ENCODE measurements around the gene ZIC1.

DNA sequence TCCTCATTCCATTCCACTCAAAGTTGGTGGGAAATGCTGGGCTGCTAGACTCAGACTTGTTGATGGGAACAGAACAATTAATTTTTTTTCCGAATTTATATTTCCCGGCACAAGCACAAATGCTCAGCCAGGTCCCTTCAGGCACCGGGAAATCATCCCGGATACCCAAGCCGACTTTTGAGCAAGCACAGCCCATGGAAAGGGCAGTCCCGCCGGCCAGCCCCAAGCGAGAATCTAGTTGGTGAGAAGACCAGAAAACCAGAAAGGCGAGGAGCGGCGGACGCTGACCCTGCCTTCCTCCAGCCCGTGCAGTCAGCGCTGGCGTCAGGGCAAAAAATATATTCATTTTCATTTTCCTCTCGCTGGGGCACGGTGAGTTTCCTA is 2.1 kb upstream of the ZIC1 start:
- TF ChIP-seq POLR2A (IDR thresholded peaks at IDR 0.05; ENCODE audit: low read depth, low read length): no peak
- TF ChIP-seq MAFK (IDR thresholded peaks at IDR 0.05; ENCODE audit: low read depth, low read length): no peak
- no peak for TF ChIP-seq MAZ (IDR thresholded peaks at IDR 0.05; ENCODE audit: borderline replicate concordance, low read depth, low read length)
- no peak for TF ChIP-seq RCOR1 (IDR thresholded peaks at IDR 0.05; ENCODE audit: insufficient replicate concordance, low read length)
- TF ChIP-seq, protein P1, sequence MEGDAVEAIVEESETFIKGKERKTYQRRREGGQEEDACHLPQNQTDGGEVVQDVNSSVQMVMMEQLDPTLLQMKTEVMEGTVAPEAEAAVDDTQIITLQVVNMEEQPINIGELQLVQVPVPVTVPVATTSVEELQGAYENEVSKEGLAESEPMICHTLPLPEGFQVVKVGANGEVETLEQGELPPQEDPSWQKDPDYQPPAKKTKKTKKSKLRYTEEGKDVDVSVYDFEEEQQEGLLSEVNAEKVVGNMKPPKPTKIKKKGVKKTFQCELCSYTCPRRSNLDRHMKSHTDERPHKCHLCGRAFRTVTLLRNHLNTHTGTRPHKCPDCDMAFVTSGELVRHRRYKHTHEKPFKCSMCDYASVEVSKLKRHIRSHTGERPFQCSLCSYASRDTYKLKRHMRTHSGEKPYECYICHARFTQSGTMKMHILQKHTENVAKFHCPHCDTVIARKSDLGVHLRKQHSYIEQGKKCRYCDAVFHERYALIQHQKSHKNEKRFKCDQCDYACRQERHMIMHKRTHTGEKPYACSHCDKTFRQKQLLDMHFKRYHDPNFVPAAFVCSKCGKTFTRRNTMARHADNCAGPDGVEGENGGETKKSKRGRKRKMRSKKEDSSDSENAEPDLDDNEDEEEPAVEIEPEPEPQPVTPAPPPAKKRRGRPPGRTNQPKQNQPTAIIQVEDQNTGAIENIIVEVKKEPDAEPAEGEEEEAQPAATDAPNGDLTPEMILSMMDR (conservative IDR thresholded peaks at IDR 0.05; ENCODE audit: low read depth, low read length): no peak
- TF ChIP-seq CEBPB (IDR thresholded peaks at IDR 0.05; ENCODE audit: low read depth, low read length): no peak
- TF ChIP-seq BHLHE40 (IDR thresholded peaks at IDR 0.05; ENCODE audit: low read depth, low read length): no peak
- no peak for TF ChIP-seq SMC3 (IDR thresholded peaks at IDR 0.05; ENCODE audit: low read depth, low read length)
- no peak for TF ChIP-seq CHD1 (IDR thresholded peaks at IDR 0.05; ENCODE audit: low read depth, low read length)
- no peak for TF ChIP-seq RFX5 (IDR thresholded peaks at IDR 0.05; ENCODE audit: low read depth, low read length)
- TF ChIP-seq MXI1 (IDR thresholded peaks at IDR 0.05; ENCODE audit: borderline replicate concordance, low read depth, low read length): no peak
- TF ChIP-seq, protein P2, sequence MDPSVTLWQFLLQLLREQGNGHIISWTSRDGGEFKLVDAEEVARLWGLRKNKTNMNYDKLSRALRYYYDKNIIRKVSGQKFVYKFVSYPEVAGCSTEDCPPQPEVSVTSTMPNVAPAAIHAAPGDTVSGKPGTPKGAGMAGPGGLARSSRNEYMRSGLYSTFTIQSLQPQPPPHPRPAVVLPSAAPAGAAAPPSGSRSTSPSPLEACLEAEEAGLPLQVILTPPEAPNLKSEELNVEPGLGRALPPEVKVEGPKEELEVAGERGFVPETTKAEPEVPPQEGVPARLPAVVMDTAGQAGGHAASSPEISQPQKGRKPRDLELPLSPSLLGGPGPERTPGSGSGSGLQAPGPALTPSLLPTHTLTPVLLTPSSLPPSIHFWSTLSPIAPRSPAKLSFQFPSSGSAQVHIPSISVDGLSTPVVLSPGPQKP (IDR thresholded peaks at IDR 0.05; ENCODE audit: borderline replicate concordance, low read depth, low read length): no peak

All from IMR-90 (cell line).